HG03095 (cell line): ENCODE data around the gene TMEM44.

ENCODE experiments used
- ATAC-seq: cut with Tn5 transposase; IDR thresholded peaks from one replicate; pipeline ENCODE4 v1.9.1; 2021; ENCODE audit warnings: moderate library complexity; ENCODE audit not compliant: unreplicated experiment

The TMEM44 gene

GRCh38 chr3:194584320-194584776 is 48.9 kb downstream of the TMEM44 start:
- ATAC-seq: peak; percentile 2

- ATAC-seq: no peak
Observed at GRCh38 chr3:194582196-194582905, 50.9 kb downstream of the TMEM44 start.

GRCh38 chr3:194579091-194579606 is 54.1 kb downstream of the TMEM44 start:
- no peak for ATAC-seq

- ATAC-seq: no peak
Observed at GRCh38 chr3:194577986-194578905, 55.0 kb downstream of the TMEM44 start.

GRCh38 chr3:194575484-194576210 is 57.6 kb downstream of the TMEM44 start:
- no peak for ATAC-seq

- ATAC-seq: no peak
Observed at GRCh38 chr3:194574639-194575483, 58.4 kb downstream of the TMEM44 start.

GRCh38 chr3:194573680-194574437 is 59.4 kb downstream of the TMEM44 start:
- ATAC-seq: peak; percentile 89

GRCh38 chr3:194572944-194573491 is 60.2 kb downstream of the TMEM44 start:
- ATAC-seq: no peak

- no peak for ATAC-seq
Observed at GRCh38 chr3:194572143-194572789, 61.0 kb downstream of the TMEM44 start.

GRCh38 chr3:194571491-194572142 is 61.6 kb downstream of the TMEM44 start:
- ATAC-seq: no peak

- no peak for ATAC-seq
Observed at GRCh38 chr3:194570898-194571297, 62.3 kb downstream of the TMEM44 start.

- ATAC-seq: no peak
Observed at GRCh38 chr3:194570235-194570634, 63.0 kb downstream of the TMEM44 start.

- no peak for ATAC-seq
Observed at GRCh38 chr3:194569252-194569651, 64.0 kb downstream of the TMEM44 start.

GRCh38 chr3:194565597-194566190 is 67.5 kb downstream of the TMEM44 start:
- no peak for ATAC-seq

GRCh38 chr3:194562986-194563385 is 70.2 kb downstream of the TMEM44 start:
- ATAC-seq: no peak

GRCh38 chr3:194561306-194561974 is 71.8 kb downstream of the TMEM44 start:
- ATAC-seq: no peak

- ATAC-seq: no peak
Observed at GRCh38 chr3:194560047-194560446, 73.2 kb downstream of the TMEM44 start.
